DMS153 (cell line): Measurements from ENCODE around the gene DDX56.

Experiments used
- DNase-seq: peaks from one replicate; lab custom pipeline; 2025; lab: John Stamatoyannopoulos, UW

DDX56 gene

GRCh38 chr7:44534501-44534900, 39.2 kb downstream of the DDX56 start:
- DNase-seq = peak; percentile 62

- peak; percentile 82 for DNase-seq
Observed at GRCh38 chr7:44534087-44534486, 39.6 kb downstream of the DDX56 start.

- peak; percentile 42 for DNase-seq
Observed at GRCh38 chr7:44533301-44534055, 40.2 kb downstream of the DDX56 start.

- no peak for DNase-seq
Observed at GRCh38 chr7:44531421-44532380, 42.0 kb downstream of the DDX56 start.

- DNase-seq = no peak
Observed at GRCh38 chr7:44530990-44531389, 42.7 kb downstream of the DDX56 start.

GRCh38 chr7:44524811-44525388, 48.8 kb downstream of the DDX56 start:
- DNase-seq = no peak

- no peak for DNase-seq
Observed at GRCh38 chr7:44522315-44522714, 51.4 kb downstream of the DDX56 start.

GRCh38 chr7:44521347-44522095, 52.2 kb downstream of the DDX56 start:
- no peak for DNase-seq

GRCh38 chr7:44520574-44520973, 53.1 kb downstream of the DDX56 start:
- no peak for DNase-seq

- DNase-seq = no peak
Observed at GRCh38 chr7:44519546-44519945, 54.2 kb downstream of the DDX56 start.

GRCh38 chr7:44518761-44519160, 54.9 kb downstream of the DDX56 start:
- no peak for DNase-seq

GRCh38 chr7:44517175-44517574, 56.5 kb downstream of the DDX56 start:
- DNase-seq = no peak
